SIG-M5 treated with dmso at 0.1 percent for 504 hours (cell line): ENCODE results near the gene KRT77.
"Not testable (repeated sequence)": the region's sequence is repeated elsewhere in the genome, so short reads cannot be mapped to it uniquely, and the experiment has no call there.

Experiments used
- DNase-seq: peaks from one replicate; lab custom pipeline; 2025; ENCODE audit not compliant: unreplicated experiment; lab: John Stamatoyannopoulos, UW

Gene KRT77

GRCh38 chr12:52679875-52680274, 23.4 kb downstream of the KRT77 start:
- DNase-seq, result no peak

DNA sequence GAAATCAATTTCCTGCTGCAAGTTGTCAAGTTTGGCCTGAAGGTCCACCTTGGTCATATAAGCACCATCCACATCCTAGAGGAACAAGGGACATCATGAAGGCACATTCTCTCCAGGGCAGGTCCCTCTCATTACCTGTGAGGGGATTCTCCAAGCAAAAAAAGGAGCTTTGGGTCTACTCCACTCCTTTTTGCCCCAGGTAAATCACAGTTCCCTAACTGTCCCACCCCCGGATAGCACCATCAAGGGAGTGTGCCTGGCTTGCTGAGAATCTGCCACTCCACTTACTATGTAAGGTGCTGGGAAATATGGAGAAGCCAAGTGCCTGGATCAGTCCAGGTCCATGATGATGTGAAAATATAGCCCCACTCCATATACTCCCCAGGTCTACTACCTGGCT, 25.7 kb downstream of the KRT77 start:
- DNase-seq, result no peak

GRCh38 chr12:52677126-52677525, 26.2 kb downstream of the KRT77 start:
- DNase-seq, result no peak

GRCh38 chr12:52676163-52676562, 27.2 kb downstream of the KRT77 start:
- no peak for DNase-seq

GRCh38 chr12:52675301-52675701, 28.0 kb downstream of the KRT77 start:
- DNase-seq, result no peak

GRCh38 chr12:52674433-52674775, 28.9 kb downstream of the KRT77 start:
- DNase-seq, result no peak

- no peak for DNase-seq
These were observed 29.5 kb downstream of the KRT77 start for GRCh38 chr12:52673713-52674432.

DNA sequence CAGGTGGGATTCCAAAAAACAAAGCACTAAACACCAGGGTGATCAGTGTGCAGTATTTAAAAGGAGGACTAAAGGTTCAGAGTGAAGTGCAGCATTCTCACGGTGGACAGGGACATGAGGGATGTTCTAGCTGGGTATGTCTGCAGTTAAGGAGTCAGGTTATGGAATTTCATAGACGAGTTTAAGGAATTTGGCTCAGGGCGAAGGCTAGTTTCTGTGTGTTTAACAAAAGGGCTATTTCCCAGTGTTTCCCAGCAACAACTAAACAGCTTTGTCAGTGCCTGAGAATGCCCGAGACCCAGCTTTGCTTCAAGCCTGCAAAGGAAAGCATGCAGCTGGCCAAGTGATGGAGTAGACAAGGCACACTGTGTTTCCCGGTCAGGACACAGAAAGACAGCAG, 30.1 kb downstream of the KRT77 start:
- DNase-seq, result no peak

GRCh38 chr12:52672321-52672933, 30.9 kb downstream of the KRT77 start:
- DNase-seq, result no peak

GRCh38 chr12:52670961-52671360, 32.4 kb downstream of the KRT77 start:
- DNase-seq, result no peak

DNA sequence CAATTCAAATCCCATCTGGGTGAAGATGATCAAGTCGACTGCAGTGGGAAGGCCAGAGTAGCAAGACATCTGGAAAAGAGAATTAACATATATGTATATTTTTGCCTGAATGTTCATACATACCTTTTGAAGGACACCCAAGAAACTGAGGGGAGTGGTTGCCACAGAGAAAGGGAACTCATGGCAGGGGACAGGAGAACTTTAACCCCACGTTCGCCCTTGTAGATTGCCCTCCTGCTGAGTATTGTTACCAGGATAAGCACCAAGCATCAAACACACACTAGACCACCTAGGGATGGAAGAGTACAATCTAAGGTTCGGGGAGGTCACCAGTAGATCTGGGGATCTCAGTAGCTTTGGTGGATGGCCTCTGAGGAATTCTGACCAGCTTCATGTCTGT, 32.8 kb downstream of the KRT77 start:
- DNase-seq, result no peak

DNA sequence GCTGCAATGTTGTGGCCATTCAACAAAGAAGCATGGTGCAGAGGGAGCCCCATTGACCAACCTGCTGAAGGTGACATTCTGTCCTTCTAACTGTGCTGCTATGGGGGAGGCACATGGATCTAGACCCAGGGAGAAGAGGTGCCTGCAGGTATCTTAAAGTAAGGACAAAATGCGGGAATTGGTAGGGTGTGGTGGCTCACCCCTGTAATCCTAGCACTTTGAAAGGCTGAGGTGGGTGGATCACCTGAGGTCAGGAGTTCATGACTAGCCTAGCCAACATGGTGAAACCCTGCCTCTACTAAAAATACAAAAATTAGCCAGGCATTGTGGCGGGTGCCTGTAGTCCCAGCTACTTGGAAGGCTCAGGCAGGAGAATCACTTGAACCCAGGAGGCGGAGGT, 33.4 kb downstream of the KRT77 start:
- not testable (repeated sequence) for DNase-seq

DNA sequence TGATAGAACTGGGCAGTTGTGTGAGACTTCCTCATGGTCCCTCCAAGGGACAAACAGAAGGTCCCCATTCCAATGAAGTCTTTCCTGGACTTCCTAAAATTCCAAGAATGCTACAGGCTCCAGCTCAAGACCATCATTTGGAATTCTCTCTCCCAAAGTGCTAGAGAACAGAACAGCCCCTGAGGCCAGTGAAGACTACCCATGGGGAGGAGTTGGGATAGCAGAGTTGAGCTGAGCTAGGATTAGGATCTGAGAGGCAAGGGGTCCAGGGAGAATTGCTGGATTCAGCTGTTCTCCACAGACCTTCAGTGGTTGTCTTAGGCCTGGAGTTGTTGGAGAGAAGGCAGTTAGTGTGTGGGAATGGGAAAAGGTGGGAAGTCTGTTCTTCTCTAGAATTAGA, 33.9 kb downstream of the KRT77 start:
- no peak for DNase-seq

- no peak for DNase-seq
These were observed 35.4 kb downstream of the KRT77 start for GRCh38 chr12:52667931-52668330.

DNA sequence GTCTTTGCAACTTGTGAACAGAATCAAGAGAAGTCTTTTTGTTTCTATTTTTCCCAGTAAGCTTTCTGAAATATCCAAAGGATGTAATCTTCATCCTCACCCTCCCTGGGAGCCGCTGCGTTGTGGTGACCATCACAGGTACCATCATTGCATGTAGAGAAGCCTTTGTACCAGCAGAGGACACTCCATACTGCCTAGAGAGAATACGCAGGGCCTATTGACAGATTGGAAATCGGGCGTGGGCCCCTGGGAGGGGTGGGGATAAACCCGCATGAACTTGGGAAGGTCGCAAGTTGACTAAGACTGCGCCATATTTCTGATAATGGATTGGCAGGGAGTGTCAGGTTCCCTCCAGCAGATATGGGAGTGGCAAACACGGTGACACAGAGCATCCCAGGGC, 35.8 kb downstream of the KRT77 start:
- no peak for DNase-seq

GRCh38 chr12:52666471-52666870, 36.9 kb downstream of the KRT77 start:
- no peak for DNase-seq

DNA sequence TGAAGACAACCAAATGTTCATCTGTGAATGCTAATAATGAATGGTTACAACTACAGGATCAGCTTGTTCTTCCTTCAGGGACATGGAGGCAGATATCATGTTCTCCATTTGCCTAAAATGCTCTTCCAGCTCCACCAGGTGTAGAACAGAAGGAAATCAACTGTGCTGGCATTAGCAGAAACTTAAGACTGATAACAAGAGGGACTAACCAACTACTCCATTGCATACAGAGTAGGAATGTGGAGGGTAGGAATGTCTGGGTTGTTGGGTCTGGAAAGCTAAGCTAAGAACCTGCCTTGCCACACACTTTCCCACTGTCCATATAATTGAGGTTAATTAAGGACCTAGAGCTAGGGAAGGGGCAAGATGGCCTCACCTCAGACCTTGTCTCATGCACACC, 39.9 kb downstream of the KRT77 start:
- no peak for DNase-seq

GRCh38 chr12:52662918-52663229, 40.5 kb downstream of the KRT77 start:
- no peak for DNase-seq

DNA sequence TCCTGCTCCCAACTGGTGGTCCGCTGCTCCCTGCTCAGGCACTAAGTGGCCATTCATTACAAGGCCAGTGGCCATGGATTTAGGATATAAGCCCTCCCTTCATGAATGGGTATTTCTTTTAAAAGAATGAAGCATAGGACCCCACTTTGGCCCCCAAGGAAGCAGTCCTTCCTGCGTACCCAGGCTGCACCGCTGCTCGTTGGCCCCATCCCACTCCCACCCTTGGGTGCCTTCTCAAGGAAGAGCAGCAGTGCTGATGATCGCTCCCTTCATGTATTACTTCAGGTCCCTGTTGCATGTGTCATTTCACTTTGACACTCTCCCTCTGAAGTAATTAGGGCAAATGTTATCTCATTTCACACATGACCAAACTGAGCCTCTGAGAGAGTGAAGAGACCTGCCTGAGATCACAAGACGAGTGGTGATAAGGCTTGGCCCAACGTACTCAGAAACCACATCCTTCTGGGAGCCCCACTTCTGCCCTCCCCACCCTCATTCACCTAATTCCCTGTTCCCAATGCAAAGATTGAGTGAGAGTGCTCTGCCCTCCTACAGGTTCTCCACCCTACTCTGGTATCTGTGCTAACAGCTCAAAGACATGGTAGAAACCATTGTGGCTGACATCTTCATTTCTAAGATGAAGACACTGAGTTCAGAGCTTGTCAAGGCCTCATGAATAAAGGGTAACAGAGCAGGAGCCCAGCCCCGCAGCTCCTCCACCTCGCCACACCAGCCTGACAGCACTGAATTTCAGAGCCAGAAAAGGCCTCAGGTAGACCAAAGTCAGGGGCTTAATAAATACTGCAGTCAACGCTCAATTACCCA, 41.0 kb downstream of the KRT77 start:
- no peak for DNase-seq

DNA sequence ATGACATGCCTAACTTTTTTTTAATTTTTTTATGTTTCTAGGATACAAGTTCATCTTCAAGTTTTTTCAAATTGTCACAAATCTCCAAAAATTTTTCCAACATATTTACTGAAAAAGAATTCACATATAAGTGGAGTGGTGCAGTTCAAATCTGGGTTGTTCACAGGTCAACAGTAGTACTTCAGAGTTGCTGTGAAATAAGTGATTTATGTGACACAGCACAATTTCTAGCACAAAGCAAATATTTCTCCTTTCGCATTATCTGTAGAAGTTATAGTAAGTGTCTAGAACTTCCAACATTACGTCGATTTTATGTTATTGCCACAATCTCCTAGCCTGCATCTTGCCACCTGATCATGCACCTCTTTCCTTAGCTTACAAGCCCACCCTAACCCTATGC, 41.7 kb downstream of the KRT77 start:
- DNase-seq, result no peak

- DNase-seq, result no peak
These were observed 42.3 kb downstream of the KRT77 start for GRCh38 chr12:52660934-52661499.

DNA sequence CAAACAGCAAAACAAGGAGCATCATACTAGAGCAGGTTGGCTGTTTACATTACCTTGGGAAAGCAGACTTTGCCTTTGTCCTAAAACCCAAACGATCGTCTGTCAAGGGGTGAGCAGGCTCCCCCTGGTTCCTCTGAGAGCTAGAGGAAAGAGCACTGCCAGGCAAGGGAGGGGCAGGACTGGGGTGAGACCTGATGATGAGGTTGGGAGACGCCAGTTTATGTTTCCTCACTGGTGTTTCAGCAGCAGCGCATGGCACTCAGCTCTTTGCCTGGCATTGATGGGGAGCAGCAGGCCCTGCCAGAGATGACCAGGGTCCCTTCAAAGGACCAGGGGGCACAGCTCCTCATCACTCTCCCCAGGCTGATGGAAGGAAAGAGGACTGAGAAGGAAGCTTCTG, 43.4 kb downstream of the KRT77 start:
- DNase-seq, result no peak
